ENCODE data around the gene NFIC. TPM values are rescaled to one million over a fixed set of nuclear protein-coding genes. Genes with fewer than 3 reads are reported as not detected.

The NFIC gene
- polyA plus RNA-seq, 1 of the 3 experiments (the other 2 are of a cell fraction) = 7.2 TPM

DNA sequence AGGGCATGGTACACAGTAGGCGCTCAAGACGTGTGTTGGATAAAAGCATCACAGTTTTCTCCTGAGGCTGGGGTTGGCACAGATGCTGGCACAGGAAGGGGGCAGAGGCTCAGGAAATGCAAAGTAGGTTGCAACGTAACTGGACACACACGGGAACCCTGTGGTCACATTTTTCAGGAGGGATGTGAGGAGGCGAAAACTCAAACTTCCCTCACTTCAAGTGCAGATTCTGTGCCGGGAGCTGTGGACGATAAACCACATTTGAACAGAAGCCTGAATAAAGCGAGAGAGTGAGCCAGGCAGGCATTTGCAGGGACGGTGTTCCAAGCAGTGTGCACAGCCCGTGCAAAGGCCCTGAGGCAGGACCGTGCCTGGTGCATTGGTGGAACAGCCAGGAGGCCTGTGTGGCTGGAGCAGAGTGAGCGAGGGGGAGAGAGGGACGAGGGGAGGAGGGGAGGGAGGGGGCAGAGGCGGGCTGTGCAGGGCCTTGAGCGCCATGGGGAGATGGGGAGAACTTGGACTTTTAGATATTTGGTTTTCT is 40.3 kb downstream of the NFIC start:
- POLR2A ChIA-PET = no interaction called here
- H3K79me2 ChIP-seq (ENCODE audit: insufficient read depth) = peaks cover 75% of the 10 kb centered on the region
- H4K20me1 ChIP-seq (ENCODE audit: insufficient read depth) = peaks cover 32% of the 10 kb centered on the region
- no peaks in the 10 kb centered on the region for H3K27me3 ChIP-seq (ENCODE audit: insufficient read depth)
- H3K36me3 ChIP-seq (replicated peaks in 1 of 2; ENCODE audit: control insufficient read depth in 1 of 2, insufficient read depth in 2 of 2, low read length in 1 of 2) = peaks cover 5 to 8% of the 10 kb centered on the region in 2 experiments
- no peak for TF ChIP-seq FOXM1 (IDR thresholded peaks at IDR 0.05; ENCODE audit: low read depth)
- no peak for TF ChIP-seq GABPA (IDR thresholded peaks at IDR 0.05; ENCODE audit: low read depth)
- TF ChIP-seq EZH2phosphoT487 (IDR thresholded peaks at IDR 0.05; ENCODE audit: borderline replicate concordance, low read depth) = no peak
- TF ChIP-seq SIN3A (IDR thresholded peaks at IDR 0.05; ENCODE audit: borderline replicate concordance, low read depth, low read length) = no peak
- TF ChIP-seq ZBTB33 (IDR thresholded peaks at IDR 0.05; ENCODE audit: borderline replicate concordance, low read depth) = no peak
- no peak for TF ChIP-seq RFX5 (IDR thresholded peaks at IDR 0.05; ENCODE audit: low read length)
- TF ChIP-seq POLR2AphosphoS5 (IDR thresholded peaks at IDR 0.05; ENCODE audit: low read depth, low read length) = no peak
- TF ChIP-seq, protein P1, sequence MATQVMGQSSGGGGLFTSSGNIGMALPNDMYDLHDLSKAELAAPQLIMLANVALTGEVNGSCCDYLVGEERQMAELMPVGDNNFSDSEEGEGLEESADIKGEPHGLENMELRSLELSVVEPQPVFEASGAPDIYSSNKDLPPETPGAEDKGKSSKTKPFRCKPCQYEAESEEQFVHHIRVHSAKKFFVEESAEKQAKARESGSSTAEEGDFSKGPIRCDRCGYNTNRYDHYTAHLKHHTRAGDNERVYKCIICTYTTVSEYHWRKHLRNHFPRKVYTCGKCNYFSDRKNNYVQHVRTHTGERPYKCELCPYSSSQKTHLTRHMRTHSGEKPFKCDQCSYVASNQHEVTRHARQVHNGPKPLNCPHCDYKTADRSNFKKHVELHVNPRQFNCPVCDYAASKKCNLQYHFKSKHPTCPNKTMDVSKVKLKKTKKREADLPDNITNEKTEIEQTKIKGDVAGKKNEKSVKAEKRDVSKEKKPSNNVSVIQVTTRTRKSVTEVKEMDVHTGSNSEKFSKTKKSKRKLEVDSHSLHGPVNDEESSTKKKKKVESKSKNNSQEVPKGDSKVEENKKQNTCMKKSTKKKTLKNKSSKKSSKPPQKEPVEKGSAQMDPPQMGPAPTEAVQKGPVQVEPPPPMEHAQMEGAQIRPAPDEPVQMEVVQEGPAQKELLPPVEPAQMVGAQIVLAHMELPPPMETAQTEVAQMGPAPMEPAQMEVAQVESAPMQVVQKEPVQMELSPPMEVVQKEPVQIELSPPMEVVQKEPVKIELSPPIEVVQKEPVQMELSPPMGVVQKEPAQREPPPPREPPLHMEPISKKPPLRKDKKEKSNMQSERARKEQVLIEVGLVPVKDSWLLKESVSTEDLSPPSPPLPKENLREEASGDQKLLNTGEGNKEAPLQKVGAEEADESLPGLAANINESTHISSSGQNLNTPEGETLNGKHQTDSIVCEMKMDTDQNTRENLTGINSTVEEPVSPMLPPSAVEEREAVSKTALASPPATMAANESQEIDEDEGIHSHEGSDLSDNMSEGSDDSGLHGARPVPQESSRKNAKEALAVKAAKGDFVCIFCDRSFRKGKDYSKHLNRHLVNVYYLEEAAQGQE (IDR thresholded peaks at IDR 0.05; ENCODE audit: low read depth, low read length) = no peak
- TF ChIP-seq, protein P2, sequence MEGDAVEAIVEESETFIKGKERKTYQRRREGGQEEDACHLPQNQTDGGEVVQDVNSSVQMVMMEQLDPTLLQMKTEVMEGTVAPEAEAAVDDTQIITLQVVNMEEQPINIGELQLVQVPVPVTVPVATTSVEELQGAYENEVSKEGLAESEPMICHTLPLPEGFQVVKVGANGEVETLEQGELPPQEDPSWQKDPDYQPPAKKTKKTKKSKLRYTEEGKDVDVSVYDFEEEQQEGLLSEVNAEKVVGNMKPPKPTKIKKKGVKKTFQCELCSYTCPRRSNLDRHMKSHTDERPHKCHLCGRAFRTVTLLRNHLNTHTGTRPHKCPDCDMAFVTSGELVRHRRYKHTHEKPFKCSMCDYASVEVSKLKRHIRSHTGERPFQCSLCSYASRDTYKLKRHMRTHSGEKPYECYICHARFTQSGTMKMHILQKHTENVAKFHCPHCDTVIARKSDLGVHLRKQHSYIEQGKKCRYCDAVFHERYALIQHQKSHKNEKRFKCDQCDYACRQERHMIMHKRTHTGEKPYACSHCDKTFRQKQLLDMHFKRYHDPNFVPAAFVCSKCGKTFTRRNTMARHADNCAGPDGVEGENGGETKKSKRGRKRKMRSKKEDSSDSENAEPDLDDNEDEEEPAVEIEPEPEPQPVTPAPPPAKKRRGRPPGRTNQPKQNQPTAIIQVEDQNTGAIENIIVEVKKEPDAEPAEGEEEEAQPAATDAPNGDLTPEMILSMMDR (IDR thresholded peaks at IDR 0.05) = no peak
- TF ChIP-seq MAX (IDR thresholded peaks at IDR 0.05; ENCODE audit: low read depth) = no peak
- TF ChIP-seq FOSL2 (IDR thresholded peaks at IDR 0.05; ENCODE audit: borderline replicate concordance, low read depth) = no peak
- TF ChIP-seq MEF2A (IDR thresholded peaks at IDR 0.05; ENCODE audit: borderline replicate concordance, low read depth) = no peak
- no peak overlapping the region for H3K9ac ChIP-seq
- no peaks in the 10 kb centered on the region for H3K9me3 ChIP-seq
- no peaks in the 10 kb centered on the region for H3F3A ChIP-seq (replicated peaks; ENCODE audit: insufficient read depth)
- DNase-seq = no peak
- peaks cover 0 to 20% of the 10 kb centered on the region in 2 experiments; a peak in 2 of 4 replicates for H3K4me1 ChIP-seq (ENCODE audit: control insufficient read depth in 1 of 2, insufficient read depth in 2 of 2, low read depth in 1 of 2, low read length in 1 of 2)
- CTCF ChIA-PET = no interaction called here
- H3K4me2 ChIP-seq = no peak overlapping the region
- H2AFZ ChIP-seq (ENCODE audit: low read depth) = no peak overlapping the region
- H3K27ac ChIP-seq (ENCODE audit: low read depth in 2 of 2, low read length in 1 of 2) = no peak overlapping the region
- WGBS (ENCODE audit: low lambda C conversion rate) = 82% methylated on average over 15 of the region's 15 CpGs
- no peak overlapping the region for H3K4me3 ChIP-seq (ENCODE audit: low read depth in 2 of 2, low read length in 1 of 2)
- H3K9me2 ChIP-seq = no peaks in the 10 kb centered on the region

Data from SK-N-SH (cell line).